Measurements from ENCODE around the gene TTYH2. TPM values are rescaled to one million over a fixed set of nuclear protein-coding genes. Genes with fewer than 3 reads are reported as not detected.
A peak's percentile ranks its signal among the peaks of the same experiment; 100 is the strongest.

Gene TTYH2
- total and polyA plus RNA-seq, 10 of the 15 experiments (the other 5 are each of a cell fraction or from before 2014, with no cell fraction given), result 0.26 to 25.2 (median 6.6) TPM

DNA sequence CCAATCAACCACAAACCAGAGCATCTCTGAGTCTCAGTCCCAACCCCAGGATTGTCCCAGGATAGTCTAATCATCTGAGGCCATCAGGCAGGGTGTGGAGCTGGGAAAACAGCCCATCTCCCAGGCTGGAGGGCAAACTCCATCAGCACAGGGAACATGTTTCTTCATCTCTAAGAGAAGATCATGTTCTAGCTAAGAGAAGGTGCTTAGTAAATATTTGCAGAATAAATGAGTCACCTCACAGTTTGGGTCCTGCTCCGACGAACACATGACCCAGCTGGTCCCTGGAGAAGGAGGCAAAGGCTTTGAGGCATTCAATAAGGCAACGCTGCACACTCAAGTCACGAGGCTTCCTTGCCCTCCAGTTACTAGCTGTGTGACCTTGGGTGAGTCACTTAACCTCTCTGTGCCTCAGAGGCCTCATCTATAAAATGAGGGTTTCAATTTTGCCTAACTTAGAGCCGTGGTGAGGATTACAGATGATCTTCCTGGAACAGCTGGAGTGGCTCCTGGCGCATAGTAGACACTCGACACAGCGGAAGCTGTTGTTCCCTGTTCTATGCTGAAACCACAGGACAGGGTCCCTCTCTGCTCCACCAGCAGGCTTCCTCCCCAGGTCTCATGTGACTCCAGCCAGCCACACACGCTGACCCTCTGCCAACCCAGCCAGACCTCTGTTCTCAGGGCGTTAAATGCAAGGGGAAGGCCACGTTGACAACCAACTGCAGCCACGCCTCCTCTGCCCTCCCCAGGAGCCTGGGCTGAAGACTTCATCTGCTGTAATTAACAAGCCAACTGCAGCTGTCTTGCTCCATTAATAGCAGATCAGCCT lies 20.2 kb upstream of the TTYH2 start:
- H3K27me3 ChIP-seq (replicated peaks in 1 of 2; ENCODE audit: control insufficient read depth in 2 of 2, insufficient read depth in 2 of 2, low read length in 1 of 2), result peaks cover 0 to 3% of the 10 kb centered on the region in 2 experiments; a peak in 1 of 4 replicates
- H3K9me3 ChIP-seq (replicated peaks; ENCODE audit: control insufficient read depth, insufficient read depth, low read length), result no peaks in the 10 kb centered on the region
- intact Hi-C loops (cut with micrococcal nuclease; ENCODE audit: unreplicated experiment) (no loop called here), in situ Hi-C loops (cut with MboI) (loop anchor here (10.0 kb wide), 1 partner anchor 918 kb away; no protein-coding TSS in a partner anchor)
- ChIA-PET SMC1A (ENCODE audit: uncharacterized antibody, unreplicated experiment) (interaction anchor here (0.6 to 0.9 kb wide), 2 partner anchors 8 to 796 kb away, joined by 3 read pairs; no protein-coding TSS in a partner anchor), POLR2A (no interaction called here), CTCF (interaction anchor here (1.6 to 1.8 kb wide), 2 partner anchors 8 to 103 kb away, joined by 5 to 7 read pairs; no protein-coding TSS in a partner anchor), RAD21 (ENCODE audit: unreplicated experiment) (interaction anchor here (1.1 kb wide), 1 partner anchor 103 kb away, joined by 3 read pairs; no protein-coding TSS in a partner anchor)
- no peak overlapping the region for H3K4me2 ChIP-seq (ENCODE audit: control insufficient read depth, insufficient read depth)
- H3K79me2 ChIP-seq (ENCODE audit: control insufficient read depth, insufficient read depth, low read length), result no peaks in the 10 kb centered on the region
- TF ChIP-seq NFYB (IDR thresholded peaks at IDR 0.05; ENCODE audit: insufficient read depth, low read depth, low read length), result no peak
- TF ChIP-seq, protein P1, sequence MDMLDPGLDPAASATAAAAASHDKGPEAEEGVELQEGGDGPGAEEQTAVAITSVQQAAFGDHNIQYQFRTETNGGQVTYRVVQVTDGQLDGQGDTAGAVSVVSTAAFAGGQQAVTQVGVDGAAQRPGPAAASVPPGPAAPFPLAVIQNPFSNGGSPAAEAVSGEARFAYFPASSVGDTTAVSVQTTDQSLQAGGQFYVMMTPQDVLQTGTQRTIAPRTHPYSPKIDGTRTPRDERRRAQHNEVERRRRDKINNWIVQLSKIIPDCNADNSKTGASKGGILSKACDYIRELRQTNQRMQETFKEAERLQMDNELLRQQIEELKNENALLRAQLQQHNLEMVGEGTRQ (IDR thresholded peaks at IDR 0.05; ENCODE audit: borderline replicate concordance, low read depth, low read length), result no peak
- peak; percentile 69; the same call in 1 of the 2 replicates for TF ChIP-seq SMARCA5 (IDR thresholded peaks at IDR 0.05)
- 0 out of 2 replicates have a peak, but pooled peaks have one; percentile 23 for TF ChIP-seq NR2F1 (conservative IDR thresholded peaks at IDR 0.05)
- TF ChIP-seq ZZZ3 (IDR thresholded peaks at IDR 0.05; ENCODE audit: control insufficient read depth, insufficient read length, low read depth), result no peak
- ATAC-seq (peak; percentile 65), FAIRE-seq (no peak), DNase-seq (ENCODE audit: low read depth, low spot score) (no peak)
- no TSS peak for BruUV-seq (replicated peaks)
- no peaks in the 10 kb centered on the region for H4K20me1 ChIP-seq (ENCODE audit: control insufficient read depth, insufficient read depth)
- H3K9ac ChIP-seq (ENCODE audit: control insufficient read depth, insufficient read depth, low read length), result no peak overlapping the region
- no peak overlapping the region for H2AFZ ChIP-seq (ENCODE audit: control insufficient read depth, low read depth, low read length)
- no peak overlapping the region for H3K4me3 ChIP-seq
- 13% methylated on average over 12 of the region's 12 CpGs for WGBS (ENCODE audit: insufficient coverage, insufficient replicate concordance, low lambda C conversion rate, missing lambda C conversion rate)
- no peak overlapping the region for H3K27ac ChIP-seq (ENCODE audit: control insufficient read depth, insufficient read depth)
- H3K36me3 ChIP-seq (ENCODE audit: control insufficient read depth in 2 of 2, insufficient read depth in 2 of 2, low read length in 1 of 2), result no peaks in the 10 kb centered on the region
- peaks cover 3% of the 10 kb centered on the region; the same call in 1 of the 2 replicates for H3K4me1 ChIP-seq (ENCODE audit: control insufficient read depth, insufficient read depth, low read length)

Measured in GM12878 (cell line).